Measurements from ENCODE around the gene BRMS1L. TPM values are rescaled to one million over a fixed set of nuclear protein-coding genes. Genes with fewer than 3 reads are reported as not detected.

Gene BRMS1L
- total RNA-seq, 4 donors from 2014 or later = 5.1 to 12.6 (median 5.4) TPM

DNA sequence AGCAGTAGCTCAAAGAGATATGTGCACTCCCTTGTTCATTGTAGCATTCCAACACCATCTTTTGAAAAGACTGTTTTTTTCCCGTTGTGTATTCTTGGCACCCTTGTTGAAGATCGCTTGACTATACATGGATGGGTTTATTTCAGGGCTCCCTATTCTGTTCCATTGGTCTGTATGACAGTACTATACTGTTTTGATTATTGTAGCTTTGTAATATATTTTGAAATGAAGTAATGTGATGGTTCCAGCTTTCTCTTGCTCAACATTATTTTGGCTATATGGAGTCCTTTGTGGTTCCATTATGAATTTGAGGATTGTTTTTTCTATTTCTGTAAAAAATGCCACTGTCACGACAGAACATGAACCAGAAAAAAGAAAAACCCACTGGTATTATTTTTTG lies 25.7 kb downstream of the BRMS1L start:
- TF ChIP-seq, protein P1, sequence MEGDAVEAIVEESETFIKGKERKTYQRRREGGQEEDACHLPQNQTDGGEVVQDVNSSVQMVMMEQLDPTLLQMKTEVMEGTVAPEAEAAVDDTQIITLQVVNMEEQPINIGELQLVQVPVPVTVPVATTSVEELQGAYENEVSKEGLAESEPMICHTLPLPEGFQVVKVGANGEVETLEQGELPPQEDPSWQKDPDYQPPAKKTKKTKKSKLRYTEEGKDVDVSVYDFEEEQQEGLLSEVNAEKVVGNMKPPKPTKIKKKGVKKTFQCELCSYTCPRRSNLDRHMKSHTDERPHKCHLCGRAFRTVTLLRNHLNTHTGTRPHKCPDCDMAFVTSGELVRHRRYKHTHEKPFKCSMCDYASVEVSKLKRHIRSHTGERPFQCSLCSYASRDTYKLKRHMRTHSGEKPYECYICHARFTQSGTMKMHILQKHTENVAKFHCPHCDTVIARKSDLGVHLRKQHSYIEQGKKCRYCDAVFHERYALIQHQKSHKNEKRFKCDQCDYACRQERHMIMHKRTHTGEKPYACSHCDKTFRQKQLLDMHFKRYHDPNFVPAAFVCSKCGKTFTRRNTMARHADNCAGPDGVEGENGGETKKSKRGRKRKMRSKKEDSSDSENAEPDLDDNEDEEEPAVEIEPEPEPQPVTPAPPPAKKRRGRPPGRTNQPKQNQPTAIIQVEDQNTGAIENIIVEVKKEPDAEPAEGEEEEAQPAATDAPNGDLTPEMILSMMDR (IDR thresholded peaks at IDR 0.05; ENCODE audit: low read depth) = no peak

DNA sequence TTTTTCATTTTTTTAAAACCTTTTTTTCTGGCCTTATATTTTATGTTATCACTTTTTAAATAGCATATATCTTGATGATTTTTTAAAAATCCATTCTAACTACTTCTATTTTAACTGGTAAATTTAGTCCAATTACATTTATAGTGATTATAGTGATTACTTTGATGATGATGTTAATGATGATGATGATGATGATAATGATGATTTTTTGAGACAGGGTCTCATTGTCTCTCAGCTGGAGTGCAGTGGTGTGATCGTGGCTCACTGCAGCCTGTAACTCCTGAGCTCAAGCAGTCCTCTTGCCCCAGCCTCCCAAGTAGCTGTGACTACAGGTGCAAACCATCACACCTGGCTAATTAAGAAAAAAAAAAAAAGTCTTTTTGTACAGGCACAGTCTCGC lies 27.1 kb downstream of the BRMS1L start:
- TF ChIP-seq, protein P1 (IDR thresholded peaks at IDR 0.05; ENCODE audit: low read depth) = no peak

DNA sequence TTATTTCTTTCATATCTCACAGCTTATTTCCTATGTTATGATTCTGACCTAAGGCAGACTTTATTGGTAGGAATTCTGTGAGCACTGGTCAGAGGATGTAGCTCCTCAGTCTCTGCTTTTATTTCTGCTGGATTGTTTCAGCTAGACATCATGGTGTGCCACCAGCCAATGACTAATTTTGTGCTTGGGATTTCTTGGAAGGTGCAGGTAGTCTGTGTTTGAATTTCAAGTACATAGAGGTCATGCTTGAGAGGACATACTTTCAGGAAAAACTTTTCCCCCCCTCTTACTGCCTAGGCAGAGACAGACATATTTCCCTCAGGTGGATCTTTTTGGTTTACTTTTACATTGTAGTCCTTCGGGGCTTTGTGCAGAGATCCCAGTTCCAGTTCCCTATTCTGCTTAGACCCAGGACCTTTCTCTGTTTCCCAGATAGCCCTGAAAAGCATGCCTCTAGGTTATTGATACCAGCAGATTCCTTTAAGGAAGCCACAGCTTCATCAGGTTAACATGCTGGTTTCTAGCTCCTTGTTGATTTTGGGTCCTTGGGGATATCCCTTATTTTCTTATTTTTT lies 28.6 kb downstream of the BRMS1L start:
- TF ChIP-seq, protein P1 (IDR thresholded peaks at IDR 0.05; ENCODE audit: low read depth) = no peak

DNA sequence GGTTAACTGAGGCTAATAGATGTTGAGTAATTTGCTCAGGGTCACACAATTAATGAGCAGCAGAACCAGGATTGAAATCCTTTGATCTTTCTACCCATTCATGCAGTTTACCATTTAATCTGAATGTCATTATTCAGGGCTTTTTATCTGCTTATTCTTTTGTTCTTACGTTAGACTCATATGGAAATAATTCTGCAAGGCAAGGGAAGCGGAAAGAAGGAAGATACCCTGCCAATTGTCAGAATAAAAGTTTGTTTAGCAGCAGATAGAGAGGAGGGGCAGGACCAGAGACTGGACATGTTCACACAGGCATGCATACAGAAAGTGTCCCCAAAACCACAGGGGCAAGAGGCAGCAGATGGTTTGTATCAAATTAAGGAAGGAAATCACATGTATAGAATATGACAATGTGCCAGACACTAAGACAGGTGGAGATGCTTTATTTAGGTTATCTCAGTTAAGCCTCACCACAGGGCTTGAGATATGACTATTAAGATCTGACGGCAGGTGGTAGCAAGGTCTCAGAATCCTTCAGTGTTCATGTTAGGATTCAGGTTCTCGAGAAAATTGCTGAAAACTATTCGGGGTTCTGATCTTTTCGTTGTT lies 29.8 kb downstream of the BRMS1L start:
- TF ChIP-seq, protein P1 (IDR thresholded peaks at IDR 0.05; ENCODE audit: low read depth) = no peak

DNA sequence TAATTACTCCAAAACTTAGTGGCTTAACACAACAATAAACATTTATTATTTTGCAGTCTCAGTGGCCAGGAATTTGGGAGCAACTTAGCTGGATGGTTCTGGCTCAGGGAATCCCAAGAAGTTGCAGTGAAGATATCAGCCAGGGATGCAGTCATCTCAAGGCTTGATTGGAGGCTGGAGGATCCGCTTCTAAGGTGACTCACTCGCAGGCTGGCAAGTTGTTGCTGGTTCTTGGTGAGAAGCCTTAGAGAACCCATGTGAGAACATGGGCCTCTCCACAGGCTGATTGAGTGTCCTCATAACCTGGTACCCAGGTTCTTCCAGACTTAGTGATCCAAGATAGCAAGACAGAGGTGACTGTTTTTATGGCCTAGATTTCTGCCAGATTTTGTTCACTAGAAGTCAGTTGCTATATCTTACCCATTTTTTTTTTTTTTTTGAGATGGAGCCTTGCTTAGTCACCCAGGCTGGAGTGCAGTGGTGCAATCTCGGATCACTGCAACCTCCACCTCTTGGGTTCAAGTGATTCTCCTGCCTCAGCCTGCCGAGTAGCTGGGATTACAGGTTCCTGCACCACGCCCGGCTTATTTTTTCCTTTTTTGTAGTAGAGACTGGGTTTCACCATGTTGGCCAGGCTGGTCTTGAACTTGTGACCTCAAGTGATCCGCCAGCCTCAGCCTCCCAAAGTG lies 32.5 kb downstream of the BRMS1L start:
- TF ChIP-seq, protein P1 (IDR thresholded peaks at IDR 0.05; ENCODE audit: low read depth) = no peak

DNA sequence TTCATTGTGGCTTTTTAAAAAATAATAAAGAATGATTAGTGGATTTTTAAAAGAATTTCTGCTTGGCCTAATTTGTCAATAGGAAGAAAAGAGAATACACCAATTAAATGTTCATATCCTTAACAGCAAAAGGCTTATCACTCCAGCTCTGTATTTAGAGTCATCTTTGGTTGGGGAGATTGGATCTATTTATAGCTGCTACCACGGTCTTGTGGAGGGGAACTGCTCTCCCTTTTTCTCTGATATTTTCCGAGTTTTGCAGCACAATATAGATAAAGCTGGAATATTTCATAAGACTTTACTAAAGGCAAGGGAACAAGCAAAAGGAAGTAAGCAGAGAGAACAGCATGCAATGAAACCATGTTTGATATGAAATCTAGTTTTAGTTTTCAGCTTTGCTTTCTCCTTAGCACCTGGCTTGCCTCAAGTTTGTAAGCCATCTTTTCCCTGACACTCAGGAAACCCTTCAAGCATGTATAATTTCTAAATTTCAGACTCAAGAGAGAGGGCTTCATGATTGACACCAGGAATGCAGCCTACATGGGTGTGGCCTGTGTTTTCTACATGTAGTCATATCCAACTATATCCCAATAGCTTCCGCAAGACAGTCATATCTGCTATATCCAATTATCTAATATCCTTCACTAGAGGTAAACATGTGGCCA lies 35.2 kb downstream of the BRMS1L start:
- TF ChIP-seq, protein P1 (IDR thresholded peaks at IDR 0.05; ENCODE audit: low read depth) = no peak

All from subcutaneous adipose tissue (tissue), 4 donors.